ENCODE results near the gene NRARP. TPM values are rescaled to one million over a fixed set of nuclear protein-coding genes. Genes with fewer than 3 reads are reported as not detected.

Gene NRARP
- 0.38 and 1.8 TPM in 2 replicates for total RNA-seq

GRCh38 chr9:137302118-137302448 lies at the start of gene NRARP:
Gene NRARP (minus strand): TSS chr9:137302271. CDS start chr9:137301928, 343 bp downstream.

DNA sequence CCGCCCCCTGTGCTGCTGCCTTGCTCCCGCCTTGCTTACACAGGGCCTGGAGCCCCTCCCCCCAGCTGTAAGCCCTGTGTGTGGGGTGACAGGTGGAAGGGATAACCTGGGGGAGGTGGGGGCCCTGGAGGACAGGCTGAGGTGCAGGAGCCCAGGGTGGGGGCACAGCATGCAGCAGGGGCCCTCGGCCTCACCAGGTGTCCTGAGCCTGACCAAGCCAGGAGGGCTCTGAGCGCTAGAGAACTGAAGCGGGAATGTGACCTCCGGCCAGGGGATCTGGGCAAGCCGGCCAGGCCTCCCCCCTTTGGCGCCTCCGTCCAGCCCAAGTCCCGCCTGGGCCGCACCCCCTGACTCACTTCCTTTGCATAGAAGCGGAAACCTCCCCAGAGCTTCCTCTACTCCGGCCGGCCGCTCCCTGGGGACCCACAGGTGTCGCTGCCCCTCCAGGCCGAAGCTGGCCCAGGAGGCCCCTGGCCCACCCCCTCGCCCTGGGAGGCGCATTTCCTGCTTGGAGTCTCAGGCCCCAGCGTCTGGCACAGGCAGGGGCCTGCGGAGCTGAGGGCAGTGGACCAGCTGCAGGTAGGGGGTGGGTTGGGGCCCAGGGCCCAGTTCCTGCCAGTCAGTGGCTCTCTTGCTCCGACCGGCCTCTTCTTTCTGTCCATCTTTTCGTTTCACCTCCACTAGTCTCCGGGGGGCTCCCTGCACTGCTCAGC lies 24.6 kb downstream of the NRARP start, which contains the start of gene TOR4A:
Gene TOR4A (plus strand): TSS at position 398 of the 713 bp plus-strand sequence. CDS start 964 bp downstream, outside the sequence.

GRCh38 chr9:137254624-137255447 lies 47.2 kb downstream of the NRARP start, which contains the start of gene NELFB:
Gene NELFB (plus strand): TSS chr9:137255327.

GRCh38 chr9:137251194-137251461 lies 50.9 kb downstream of the NRARP start, which contains the start of gene STPG3:
Gene STPG3 (plus strand): TSS chr9:137251286. CDS start chr9:137251287, 1 bp downstream.

Other genes with a start within 250 kb of the NRARP start
- not detected in 2 replicates for gene ENTPD2, start 248.2 kb downstream of the NRARP start, total RNA-seq
- gene SAPCD2, start 231.7 kb downstream of the NRARP start, total RNA-seq = 3.5 and 52.6 TPM in 2 replicates
- 6.4 and 13.4 TPM in 2 replicates for gene UAP1L1, start 224.8 kb downstream of the NRARP start, total RNA-seq
- 72.8 and 125 TPM in 2 replicates for gene MAN1B1, start 215.3 kb downstream of the NRARP start, total RNA-seq
- 65.3 and 87.8 TPM in 2 replicates for gene DPP7, start 187.5 kb downstream of the NRARP start, total RNA-seq
- gene GRIN1, start 163.1 kb downstream of the NRARP start, total RNA-seq = 0.13 TPM in 1 of 2 replicates, not detected in the other
- 0.16 TPM in 1 of 2 replicates, not detected in the other for gene LRRC26, start 132.2 kb downstream of the NRARP start, total RNA-seq
- gene TMEM210, start 130.2 kb downstream of the NRARP start, total RNA-seq = not detected in 2 replicates
- 19.6 and 22.9 TPM in 2 replicates for gene ANAPC2, start 113.7 kb downstream of the NRARP start, total RNA-seq
- 79.7 and 97.1 TPM in 2 replicates for gene SSNA1, start 113.6 kb downstream of the NRARP start, total RNA-seq
- gene TPRN, start 101.5 kb downstream of the NRARP start, total RNA-seq = 9.5 and 9.6 TPM in 2 replicates
- gene TMEM203, start 96.6 kb downstream of the NRARP start, total RNA-seq = 36.0 and 40.9 TPM in 2 replicates
- gene NDOR1, start 96.6 kb downstream of the NRARP start, total RNA-seq = 15.2 and 24.0 TPM in 2 replicates
- gene RNF208, start 80.0 kb downstream of the NRARP start, total RNA-seq = 1.6 and 5.3 TPM in 2 replicates
- gene CYSRT1, start 77.1 kb downstream of the NRARP start, total RNA-seq = 0.49 and 2.9 TPM in 2 replicates
- gene RNF224, start 74.8 kb downstream of the NRARP start, total RNA-seq = 0.25 TPM in 1 of 2 replicates, not detected in the other
- gene SLC34A3, start 71.4 kb downstream of the NRARP start, total RNA-seq = not detected in 2 replicates
- gene TUBB4B, start 61.0 kb downstream of the NRARP start, total RNA-seq = 179 and 1,107 TPM in 2 replicates
- gene STPG3, start 51.0 kb downstream of the NRARP start, total RNA-seq = not detected in 2 replicates
- gene NELFB, start 46.9 kb downstream of the NRARP start, total RNA-seq = 56.2 and 81.0 TPM in 2 replicates
- gene TOR4A, start 24.5 kb downstream of the NRARP start, total RNA-seq = 50.8 and 52.1 TPM in 2 replicates
- gene EXD3, start 120.9 kb upstream of the NRARP start, total RNA-seq = 5.4 and 22.3 TPM in 2 replicates
- 0.33 and 2.3 TPM in 2 replicates for gene NOXA1, start 121.1 kb upstream of the NRARP start, total RNA-seq
- gene ENTPD8, start 139.1 kb upstream of the NRARP start, total RNA-seq = 0.38 TPM in 1 of 2 replicates, not detected in the other
- gene NSMF, start 157.1 kb upstream of the NRARP start, total RNA-seq = 41.9 and 92.3 TPM in 2 replicates
- gene PNPLA7, start 248.1 kb upstream of the NRARP start, total RNA-seq = 0.16 and 2.3 TPM in 2 replicates
- gene MRPL41, start 249.6 kb upstream of the NRARP start, total RNA-seq = 74.4 and 98.6 TPM in 2 replicates

All from mesangial cell (primary cell).